CD4-positive, alpha-beta T cell treated with Interleukin-4 for 1 hour (primary cell): Measurements from ENCODE around the gene SLC25A26.
A peak's percentile ranks its signal among the peaks of the same experiment; 100 is the strongest.

ENCODE experiments used
- DNase-seq, 2 donors: peaks; one replicate each; pipeline ENCODE4 v3.0.0-alpha.2; 2020 to 2022

Gene SLC25A26

GRCh38 chr3:66399529-66400232 is 178.9 kb downstream of the SLC25A26 start:
- no peak for DNase-seq

GRCh38 chr3:66400411-66401156 is 179.8 kb downstream of the SLC25A26 start:
- no peak for DNase-seq

GRCh38 chr3:66401157-66401550 is 180.4 kb downstream of the SLC25A26 start:
- no peak for DNase-seq

GRCh38 chr3:66401675-66402491 is 181.1 kb downstream of the SLC25A26 start:
- DNase-seq: no peak

GRCh38 chr3:66402596-66403290 is 181.9 kb downstream of the SLC25A26 start:
- no peak for DNase-seq

- DNase-seq: no peak
Measured at GRCh38 chr3:66403323-66403990, 182.7 kb downstream of the SLC25A26 start.

- DNase-seq: no peak
Measured at GRCh38 chr3:66404197-66404596, 183.4 kb downstream of the SLC25A26 start.

GRCh38 chr3:66404903-66405700 is 184.3 kb downstream of the SLC25A26 start:
- DNase-seq: no peak

GRCh38 chr3:66405701-66406091 is 184.9 kb downstream of the SLC25A26 start:
- no peak for DNase-seq

GRCh38 chr3:66406163-66406562 is 185.4 kb downstream of the SLC25A26 start:
- no peak for DNase-seq

- no peak for DNase-seq
Measured at GRCh38 chr3:66406831-66407610, 186.2 kb downstream of the SLC25A26 start.

GRCh38 chr3:66407611-66408218 is 186.9 kb downstream of the SLC25A26 start:
- DNase-seq: peak; percentile 64 to 75

GRCh38 chr3:66409771-66410754 is 189.3 kb downstream of the SLC25A26 start:
- no peak for DNase-seq

- no peak for DNase-seq
Measured at GRCh38 chr3:66410976-66411375, 190.2 kb downstream of the SLC25A26 start.

GRCh38 chr3:66411474-66411873 is 190.7 kb downstream of the SLC25A26 start:
- no peak for DNase-seq

- no peak for DNase-seq
Measured at GRCh38 chr3:66411961-66412887, 191.4 kb downstream of the SLC25A26 start.

GRCh38 chr3:66413151-66413751 is 192.4 kb downstream of the SLC25A26 start:
- no peak for DNase-seq
